Measurements from ENCODE around the gene SYCN.

SYCN gene

GRCh38 chr19:39203372-39204341 lies at the start of gene SYCN:
Gene SYCN (minus strand): TSS chr19:39204263. CDS start chr19:39204254, 9 bp downstream.
- no peak for DNase-seq (ENCODE audit: low spot score)
- in situ Hi-C loops (cut with MboI; ENCODE audit: low pct_unique_long_range_greater_than_20kb, low sequenced_read_pairs, unreplicated experiment), result no loop called here
- no peak for TF ChIP-seq CTCF (IDR thresholded peaks at IDR 0.05; ENCODE audit: extremely low read depth, insufficient read depth, missing control alignments)

- DNase-seq (ENCODE audit: low spot score), result no peak
- in situ Hi-C loops (cut with MboI; ENCODE audit: low pct_unique_long_range_greater_than_20kb, low sequenced_read_pairs, unreplicated experiment), result no loop called here
- TF ChIP-seq CTCF (IDR thresholded peaks at IDR 0.05; ENCODE audit: extremely low read depth, insufficient read depth, missing control alignments), result no peak
Observed at GRCh38 chr19:39253374-39254149, 49.5 kb upstream of the SYCN start.

GRCh38 chr19:39252458-39252857 lies 48.4 kb upstream of the SYCN start:
- in situ Hi-C loops (cut with MboI; ENCODE audit: low pct_unique_long_range_greater_than_20kb, low sequenced_read_pairs, unreplicated experiment), result no loop called here
- TF ChIP-seq CTCF (IDR thresholded peaks at IDR 0.05; ENCODE audit: extremely low read depth, insufficient read depth, missing control alignments), result no peak
- no peak for DNase-seq (ENCODE audit: low spot score)

- in situ Hi-C loops (cut with MboI; ENCODE audit: low pct_unique_long_range_greater_than_20kb, low sequenced_read_pairs, unreplicated experiment), result no loop called here
- no peak for DNase-seq (ENCODE audit: low spot score)
- no peak for TF ChIP-seq CTCF (IDR thresholded peaks at IDR 0.05; ENCODE audit: extremely low read depth, insufficient read depth, missing control alignments)
Observed at GRCh38 chr19:39251846-39252245, 47.8 kb upstream of the SYCN start.

GRCh38 chr19:39251081-39251480 lies 47.0 kb upstream of the SYCN start:
- no peak for TF ChIP-seq CTCF (IDR thresholded peaks at IDR 0.05; ENCODE audit: extremely low read depth, insufficient read depth, missing control alignments)
- DNase-seq (ENCODE audit: low spot score), result no peak
- in situ Hi-C loops (cut with MboI; ENCODE audit: low pct_unique_long_range_greater_than_20kb, low sequenced_read_pairs, unreplicated experiment), result no loop called here

GRCh38 chr19:39248806-39249205 lies 44.7 kb upstream of the SYCN start, which contains the start of gene IFNL4:
Gene IFNL4 (minus strand): TSS chr19:39248856.
- no peak for TF ChIP-seq CTCF (IDR thresholded peaks at IDR 0.05; ENCODE audit: extremely low read depth, insufficient read depth, missing control alignments)
- no peak for DNase-seq (ENCODE audit: low spot score)
- in situ Hi-C loops (cut with MboI; ENCODE audit: low pct_unique_long_range_greater_than_20kb, low sequenced_read_pairs, unreplicated experiment), result no loop called here

Measured in GM13977 (cell line).